Middle frontal gyrus (tissue), 1 donor: Measurements from ENCODE around the gene RAP1GAP2.
"Not testable (repeated sequence)": the region's sequence is repeated elsewhere in the genome, so short reads cannot be mapped to it uniquely, and the experiment has no call there.

Experiments used
- DNase-seq: peaks from one replicate; pipeline ENCODE4 v3.0.0-alpha.2; 2015; ENCODE audit warnings: low spot score; ENCODE audit errors: extremely low spot score

Gene RAP1GAP2

DNA sequence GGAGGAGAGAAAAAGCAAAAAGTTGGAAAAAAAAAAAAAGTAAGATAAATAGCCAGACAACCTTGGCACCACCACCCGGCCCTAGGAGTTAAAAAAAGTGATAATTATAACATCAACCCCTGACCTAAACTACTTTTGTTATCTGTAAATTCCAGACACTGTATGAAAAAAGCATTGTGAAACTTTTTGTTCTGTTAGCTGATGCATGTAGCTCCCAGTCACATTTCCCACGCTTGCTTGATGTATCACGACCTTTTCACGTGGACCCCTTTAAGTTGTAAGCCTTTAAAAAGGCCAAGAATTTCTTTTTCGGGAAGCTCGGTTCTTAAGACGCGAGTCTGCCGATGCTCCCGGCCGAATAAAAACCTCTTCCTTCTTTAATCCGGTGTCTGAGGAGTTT is 10.9 kb upstream of the RAP1GAP2 start:
- DNase-seq = not testable (repeated sequence)

DNA sequence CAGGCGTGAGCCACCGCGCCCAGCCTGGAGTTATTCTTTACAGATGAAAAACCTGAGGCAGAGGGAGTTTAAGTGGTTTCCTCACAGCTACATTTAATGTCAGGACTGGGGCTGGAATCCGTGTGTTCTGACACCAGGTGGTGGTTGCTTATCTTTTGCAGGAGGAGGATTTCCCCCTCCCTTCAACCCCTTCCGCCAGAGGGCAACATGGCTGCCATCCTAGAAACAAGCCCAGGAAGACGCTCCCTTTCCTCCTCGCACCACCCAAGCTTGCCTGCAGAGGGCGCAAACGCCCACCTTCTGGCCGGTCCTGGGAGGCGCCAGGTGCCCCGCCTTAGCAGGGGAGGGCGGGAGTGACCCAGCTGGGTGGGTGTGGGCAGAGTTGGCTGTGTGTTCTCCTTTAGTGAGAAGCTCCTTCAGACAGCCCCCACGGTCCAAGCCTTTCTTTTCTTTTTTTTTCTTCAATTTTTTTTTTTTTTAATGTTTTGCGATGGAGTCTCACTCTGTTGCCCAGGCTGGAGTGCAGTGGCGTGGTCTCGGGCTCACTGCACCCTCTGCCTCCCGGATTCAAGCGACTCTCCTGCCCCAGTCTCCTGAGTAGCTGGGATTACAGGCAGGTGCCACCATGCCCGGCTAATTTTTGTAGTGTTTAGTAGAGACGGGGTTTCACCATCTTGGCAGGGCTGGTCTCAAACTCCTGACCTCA is 9.9 kb upstream of the RAP1GAP2 start:
- peak; percentile 76 for DNase-seq

DNA sequence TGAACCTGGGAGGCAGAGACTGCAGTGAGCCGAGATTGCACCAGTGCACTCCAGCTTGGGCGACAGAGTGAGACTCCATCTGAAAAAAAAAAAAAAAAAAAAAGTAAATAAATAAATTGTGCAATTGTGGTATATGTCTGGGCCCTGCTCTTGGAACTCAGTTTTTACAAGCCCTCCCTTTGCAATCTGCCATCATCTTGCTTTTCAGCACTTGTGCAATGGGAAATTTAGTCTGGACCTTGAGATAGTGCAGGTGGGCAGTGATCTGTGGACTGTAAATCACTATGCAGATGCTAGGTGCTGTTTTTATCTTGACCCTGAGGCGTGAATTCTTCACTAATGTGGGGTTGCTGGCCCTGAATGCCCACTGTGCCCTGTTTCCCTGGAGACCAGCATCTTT is 6.5 kb upstream of the RAP1GAP2 start:
- no peak for DNase-seq

DNA sequence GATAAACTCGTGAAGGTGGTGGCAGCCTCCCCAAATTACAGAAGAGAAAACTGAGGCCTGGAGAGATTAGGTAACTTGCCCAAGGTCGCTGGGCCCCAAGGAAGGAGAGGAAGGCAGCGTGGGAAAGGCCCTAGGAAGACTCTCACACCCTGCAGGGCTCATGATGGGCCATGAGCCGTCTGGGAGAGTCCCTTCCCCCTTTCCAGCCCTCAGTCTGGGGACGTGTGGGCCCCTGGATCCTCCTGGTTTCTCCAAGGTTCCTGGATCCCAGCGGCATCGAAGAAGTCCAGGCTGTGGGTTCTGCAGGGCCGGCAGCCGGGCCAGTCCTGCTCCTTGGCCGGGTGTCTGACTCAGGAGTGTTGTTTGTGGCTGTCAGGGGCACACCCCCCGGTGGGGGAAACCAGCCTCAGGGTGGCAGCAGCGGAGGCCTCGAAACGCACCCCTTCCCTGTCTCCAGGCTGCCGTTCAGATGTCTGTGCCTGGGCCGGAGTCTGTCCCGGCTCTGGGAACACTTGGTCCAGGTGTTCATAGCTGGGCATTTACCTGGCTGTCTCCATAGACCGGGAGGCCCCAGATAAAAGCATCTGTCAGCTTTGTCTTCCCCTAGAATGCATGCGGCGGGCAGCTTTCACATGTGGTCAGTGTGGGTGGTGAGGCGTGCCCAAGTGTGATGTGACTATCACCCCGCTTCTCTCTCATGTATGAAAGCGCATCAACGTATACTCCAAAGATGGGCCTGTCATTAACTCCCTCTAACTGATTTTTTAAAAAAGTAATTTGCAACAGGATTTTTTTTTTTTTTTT is 3.7 kb upstream of the RAP1GAP2 start:
- DNase-seq = no peak

DNA sequence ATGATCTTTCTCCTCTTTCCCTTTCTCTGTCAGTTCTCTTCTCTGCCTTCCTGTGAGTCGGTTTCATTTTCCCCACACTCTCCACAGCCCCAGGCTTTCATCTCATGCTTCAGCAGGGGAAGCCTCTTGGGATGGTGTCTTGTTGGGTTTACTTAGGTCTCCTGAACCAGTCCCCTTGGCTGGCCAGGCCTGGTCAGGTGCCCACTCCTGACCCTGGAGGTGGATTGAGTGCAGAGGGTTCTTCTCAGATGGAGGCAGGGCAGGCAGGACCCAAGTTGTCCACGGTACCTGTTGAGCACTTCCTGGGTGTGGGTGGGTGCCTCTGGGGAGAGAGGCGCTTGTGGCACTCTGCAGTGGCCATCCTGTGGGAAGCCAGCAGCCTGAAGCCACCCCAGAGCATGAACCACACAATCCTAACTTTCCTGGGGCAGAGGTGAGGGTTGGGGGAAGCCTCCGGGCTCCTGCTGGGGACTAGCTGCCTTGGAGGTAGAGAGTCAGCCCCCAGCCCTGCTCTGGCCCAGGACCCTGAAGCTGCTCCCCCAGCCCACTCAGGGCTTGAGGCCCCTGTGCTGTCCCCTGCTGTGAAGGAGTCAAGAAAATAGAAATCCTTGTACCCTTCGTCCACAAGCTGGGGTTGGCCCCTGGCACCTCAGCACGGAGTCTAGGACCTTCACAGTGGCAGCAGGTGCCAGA is 2.0 kb upstream of the RAP1GAP2 start:
- no peak for DNase-seq

DNA sequence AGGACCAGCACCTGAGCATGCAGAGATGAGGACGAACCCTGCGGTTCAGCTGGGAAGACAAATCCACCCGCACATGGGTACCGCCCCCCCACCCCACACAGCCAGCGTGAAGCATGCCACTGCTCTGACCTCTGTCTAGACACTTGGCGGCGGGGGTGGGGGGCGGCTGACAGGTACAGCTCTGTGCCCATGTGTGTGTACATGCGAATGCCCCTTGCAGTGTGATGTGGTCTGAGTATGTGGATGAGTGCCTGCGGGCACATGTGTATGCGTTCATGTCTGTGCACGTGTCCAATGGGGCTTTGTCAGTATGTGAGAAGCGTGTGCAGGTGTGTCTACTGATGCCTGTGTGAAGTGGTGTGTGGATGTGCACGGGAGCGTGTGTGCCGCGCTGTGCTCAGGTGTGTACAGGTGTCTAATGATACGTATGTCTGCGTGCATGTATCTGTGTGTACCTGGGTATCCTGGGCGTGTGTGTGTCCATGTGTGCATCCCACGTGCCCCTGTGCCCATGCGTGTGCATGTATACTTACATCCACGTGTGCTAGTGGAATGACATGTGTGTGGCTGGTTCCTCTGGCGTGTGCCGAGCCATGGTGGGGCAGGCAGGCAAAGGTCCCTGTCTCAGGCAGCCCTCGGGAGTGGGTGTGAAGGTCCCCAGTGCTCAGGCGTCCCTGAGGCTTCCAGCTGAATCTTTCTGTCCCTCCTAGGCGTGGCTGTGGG is 636 bp upstream of the RAP1GAP2 start:
- DNase-seq = no peak

DNA sequence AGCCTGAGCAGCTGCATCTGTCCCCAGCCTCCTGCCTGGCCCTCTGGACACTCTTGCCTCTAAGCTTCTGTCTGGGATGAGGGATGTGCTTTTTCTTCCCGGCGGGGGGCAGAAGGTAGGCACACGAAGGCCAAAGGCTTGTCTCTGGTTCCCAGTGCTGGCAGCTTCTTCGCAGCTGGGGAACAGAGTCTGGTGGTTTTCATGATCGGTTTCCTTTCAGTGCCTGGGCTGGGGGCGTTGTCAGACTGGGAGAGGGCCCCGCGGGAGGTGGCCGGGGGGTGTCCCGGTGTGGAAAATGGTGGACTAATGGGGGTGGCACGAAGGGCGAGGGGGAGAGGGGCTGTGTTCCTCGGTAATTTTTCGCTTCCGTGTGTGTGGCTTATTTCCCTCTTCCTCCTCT is 988 bp downstream of the RAP1GAP2 start:
- DNase-seq = no peak

DNA sequence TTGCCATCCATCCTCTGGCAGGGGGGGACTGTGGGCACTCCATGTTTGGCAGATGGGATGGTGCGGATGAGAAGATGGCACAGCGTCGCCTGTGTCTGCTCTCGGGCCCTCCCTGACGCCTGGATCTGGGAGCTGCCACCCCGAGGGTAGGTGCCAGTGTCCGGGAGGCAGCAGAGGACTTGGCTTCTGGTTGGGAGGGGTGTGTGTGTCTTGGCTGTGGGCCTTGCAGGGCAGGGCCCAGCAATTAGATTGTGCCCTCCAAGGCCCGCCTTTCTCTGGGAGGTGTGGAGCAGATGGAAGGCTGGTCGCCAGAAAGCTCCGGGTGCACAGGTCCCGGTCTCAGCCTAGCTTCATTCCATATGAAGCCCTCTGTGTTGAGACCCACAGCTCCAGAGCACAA is 1.4 kb downstream of the RAP1GAP2 start:
- DNase-seq = no peak

DNA sequence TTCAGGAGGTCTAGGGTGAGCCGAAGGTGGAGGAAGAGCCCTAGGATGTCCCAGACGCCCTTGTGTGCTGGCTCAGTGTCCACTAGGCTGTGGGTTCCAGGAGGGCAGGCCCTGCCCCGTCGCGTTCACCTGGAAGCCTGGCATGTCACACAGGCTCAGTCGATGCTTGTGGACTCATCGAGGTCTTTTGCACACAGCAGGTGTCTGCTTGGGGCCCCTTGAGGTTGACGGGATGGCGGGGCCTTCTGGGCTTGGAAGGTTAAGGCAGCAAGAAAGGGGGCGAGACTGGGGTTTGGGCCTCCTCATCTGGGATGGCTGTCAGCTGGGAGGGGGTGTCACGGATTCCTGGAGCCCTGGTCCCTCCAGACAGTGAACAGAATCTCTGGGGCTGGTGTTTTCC is 1.9 kb downstream of the RAP1GAP2 start:
- DNase-seq = no peak

DNA sequence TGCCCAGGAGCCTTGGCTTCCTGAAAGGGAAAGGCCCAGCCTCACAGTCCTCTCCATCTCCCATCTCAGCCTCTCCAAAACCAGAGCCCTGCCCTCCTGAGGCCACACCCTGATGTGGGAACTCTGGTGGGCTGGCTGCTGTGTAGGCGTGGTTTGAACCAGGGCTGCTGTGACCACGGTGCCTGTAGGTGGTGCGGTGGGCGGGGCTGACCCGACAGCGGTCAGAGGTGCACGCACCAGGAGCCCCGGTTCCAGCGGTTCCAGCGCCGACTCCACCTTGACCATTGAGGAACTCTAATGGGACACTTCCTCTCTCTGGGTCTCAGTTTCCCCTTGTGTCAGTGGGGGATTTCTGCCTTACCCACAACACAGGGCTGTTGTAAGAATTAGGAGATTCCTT is 2.4 kb downstream of the RAP1GAP2 start:
- no peak for DNase-seq

DNA sequence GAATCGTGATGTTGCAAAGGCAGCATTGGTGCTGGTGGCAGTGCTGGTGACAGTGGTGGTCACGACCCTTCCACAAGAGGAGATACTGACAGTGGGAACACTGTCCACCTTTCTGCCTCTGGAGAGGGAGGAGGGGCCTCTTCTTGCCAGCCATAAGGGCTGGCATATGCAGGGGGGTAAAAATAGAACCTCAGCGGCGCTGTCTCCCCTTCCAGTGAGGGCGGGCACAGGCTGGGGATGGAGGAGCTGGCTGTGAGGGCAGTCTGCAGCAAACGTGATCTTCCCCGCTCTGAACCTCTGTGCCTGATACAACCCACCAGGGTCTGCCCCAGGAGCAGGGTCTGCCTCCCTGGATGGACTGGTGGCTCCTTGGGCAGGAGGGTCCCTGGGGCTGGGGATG is 3.4 kb downstream of the RAP1GAP2 start:
- DNase-seq = no peak

DNA sequence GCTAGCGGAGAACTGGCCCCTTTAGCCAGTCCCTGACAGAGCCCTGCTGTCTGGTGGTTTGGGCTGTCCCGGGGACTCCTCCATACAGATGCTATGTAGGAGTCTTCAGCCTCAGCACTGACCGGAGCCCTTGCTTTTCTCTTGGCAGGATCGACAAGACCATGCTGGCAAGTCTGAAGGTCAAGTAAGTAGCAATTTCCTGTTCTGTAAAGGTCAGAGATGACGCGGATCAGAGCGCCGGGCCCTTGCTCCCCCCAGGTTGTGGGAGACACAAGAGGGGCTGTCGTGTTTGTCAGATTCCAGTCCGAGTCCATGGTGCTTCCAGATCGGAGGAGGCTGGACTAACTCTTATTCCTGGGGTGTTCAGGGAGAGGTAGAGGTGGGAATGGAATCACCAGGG is 4.1 kb downstream of the RAP1GAP2 start:
- DNase-seq = no peak

DNA sequence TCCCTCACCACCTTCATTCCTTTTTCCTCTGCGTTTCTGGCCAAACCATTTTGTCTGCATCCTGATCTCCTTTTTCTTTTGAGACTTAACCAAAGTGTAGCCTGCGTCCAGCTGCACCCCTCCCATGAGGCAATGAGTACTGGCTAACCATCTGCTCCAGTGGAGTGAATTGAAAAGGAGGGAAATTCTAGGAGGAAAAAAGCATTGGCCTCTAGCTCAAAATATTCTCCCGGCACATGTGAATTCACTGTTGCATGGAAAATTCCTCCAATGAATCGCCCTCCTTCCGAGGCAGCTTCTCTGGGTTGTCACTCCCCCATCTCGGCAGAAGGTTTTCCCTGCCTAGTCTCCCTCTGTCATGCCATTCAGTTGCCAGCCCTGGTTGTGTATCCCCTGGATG is 5.6 kb downstream of the RAP1GAP2 start:
- peak; percentile 64 for DNase-seq

DNA sequence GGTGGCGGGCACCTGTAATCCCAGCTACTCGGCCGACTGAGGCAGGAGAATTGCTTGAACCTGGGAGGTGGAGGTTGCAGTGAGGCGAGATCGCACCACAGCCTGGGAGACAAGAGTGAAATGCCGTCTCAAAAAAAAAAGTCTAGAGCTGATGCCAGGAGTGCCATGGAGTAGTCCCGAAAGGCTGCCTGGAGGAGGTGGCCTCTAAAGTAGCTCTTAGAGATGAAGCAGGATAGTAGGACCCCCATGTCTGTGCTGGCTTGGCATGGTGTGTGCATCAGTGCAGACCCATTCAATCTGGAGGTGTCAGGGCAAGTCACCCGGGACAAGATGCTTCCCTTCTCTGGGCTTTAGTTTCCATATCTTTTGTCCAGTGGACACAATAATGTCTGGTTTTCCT is 6.3 kb downstream of the RAP1GAP2 start:
- no peak for DNase-seq

DNA sequence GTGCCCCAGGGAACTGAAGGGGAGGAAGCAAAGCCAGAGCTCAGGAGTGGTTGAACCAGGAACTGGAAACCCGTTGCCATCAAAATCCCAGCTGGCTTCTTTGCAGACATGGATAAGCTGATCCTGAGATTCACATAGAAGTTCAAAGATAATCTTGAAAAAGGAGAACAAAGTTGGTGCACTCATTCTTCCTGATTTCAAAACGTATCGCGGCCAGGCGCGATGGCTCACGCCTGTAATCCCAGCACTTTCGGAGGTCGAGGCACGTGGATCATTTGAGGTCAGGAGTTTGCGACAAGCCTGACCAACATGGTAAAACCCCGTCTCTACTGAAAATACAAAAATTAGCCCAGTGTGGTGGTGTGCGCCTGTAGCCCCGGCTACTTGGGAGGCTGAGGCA is 7.1 kb downstream of the RAP1GAP2 start:
- no peak for DNase-seq

DNA sequence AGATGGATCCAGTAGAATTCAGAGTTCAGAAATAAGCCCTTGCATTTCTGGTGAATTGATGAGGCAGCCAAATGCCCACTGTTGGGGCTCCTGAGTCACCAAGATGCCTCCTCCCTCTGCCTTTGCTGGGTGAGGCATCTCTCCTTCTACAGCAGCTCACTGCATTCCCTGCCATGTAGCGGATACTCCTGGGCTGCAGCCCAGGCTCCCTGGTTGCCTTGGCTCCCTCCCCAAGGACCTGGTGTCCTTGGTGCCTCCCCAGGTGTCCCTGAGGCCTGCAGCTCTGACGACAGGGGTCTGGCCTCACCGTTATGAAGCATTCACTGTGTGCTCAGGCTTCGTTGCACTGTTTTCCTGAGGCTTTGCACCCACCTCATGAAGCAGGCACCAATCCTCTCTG is 7.7 kb downstream of the RAP1GAP2 start:
- DNase-seq = no peak

DNA sequence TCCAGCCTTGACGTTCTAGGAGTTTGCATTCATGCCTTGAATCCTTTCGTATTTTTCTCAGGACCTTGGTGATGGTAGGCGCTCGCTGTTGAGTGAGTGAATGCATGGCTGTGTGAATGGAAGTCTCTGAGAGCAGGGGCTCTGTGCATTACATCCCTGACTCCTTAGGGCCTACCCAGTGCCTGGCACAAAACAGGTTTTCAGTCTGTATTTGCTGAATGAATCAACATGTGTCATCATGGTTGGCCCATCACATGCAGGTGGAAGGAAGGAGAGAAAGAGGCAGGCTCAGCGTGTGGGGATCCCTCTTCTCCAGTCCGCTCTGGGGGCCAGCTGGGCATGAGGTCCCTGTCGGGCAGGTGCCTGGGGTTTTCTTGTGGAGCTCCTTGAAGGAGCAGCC is 8.7 kb downstream of the RAP1GAP2 start:
- DNase-seq = no peak

DNA sequence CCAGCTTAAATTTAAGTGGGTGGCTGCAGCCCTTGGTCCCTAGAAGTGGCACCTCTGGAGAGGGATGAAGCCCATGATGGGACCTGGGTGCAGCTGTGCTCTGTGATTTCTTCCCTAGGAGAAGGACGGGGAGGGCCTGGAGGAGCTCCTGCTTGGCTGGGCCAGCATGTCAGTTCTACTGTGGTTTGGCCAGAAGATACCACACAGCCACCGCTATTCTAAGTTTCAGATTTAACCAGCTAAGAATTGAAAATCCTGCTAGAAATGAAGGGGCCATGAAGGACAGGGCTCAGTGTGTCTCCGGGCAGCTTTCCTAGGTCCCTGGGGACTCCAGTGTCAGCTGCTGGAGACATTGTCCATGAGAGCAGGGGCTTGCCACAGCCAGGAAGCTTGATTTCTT is 9.7 kb downstream of the RAP1GAP2 start:
- no peak for DNase-seq

DNA sequence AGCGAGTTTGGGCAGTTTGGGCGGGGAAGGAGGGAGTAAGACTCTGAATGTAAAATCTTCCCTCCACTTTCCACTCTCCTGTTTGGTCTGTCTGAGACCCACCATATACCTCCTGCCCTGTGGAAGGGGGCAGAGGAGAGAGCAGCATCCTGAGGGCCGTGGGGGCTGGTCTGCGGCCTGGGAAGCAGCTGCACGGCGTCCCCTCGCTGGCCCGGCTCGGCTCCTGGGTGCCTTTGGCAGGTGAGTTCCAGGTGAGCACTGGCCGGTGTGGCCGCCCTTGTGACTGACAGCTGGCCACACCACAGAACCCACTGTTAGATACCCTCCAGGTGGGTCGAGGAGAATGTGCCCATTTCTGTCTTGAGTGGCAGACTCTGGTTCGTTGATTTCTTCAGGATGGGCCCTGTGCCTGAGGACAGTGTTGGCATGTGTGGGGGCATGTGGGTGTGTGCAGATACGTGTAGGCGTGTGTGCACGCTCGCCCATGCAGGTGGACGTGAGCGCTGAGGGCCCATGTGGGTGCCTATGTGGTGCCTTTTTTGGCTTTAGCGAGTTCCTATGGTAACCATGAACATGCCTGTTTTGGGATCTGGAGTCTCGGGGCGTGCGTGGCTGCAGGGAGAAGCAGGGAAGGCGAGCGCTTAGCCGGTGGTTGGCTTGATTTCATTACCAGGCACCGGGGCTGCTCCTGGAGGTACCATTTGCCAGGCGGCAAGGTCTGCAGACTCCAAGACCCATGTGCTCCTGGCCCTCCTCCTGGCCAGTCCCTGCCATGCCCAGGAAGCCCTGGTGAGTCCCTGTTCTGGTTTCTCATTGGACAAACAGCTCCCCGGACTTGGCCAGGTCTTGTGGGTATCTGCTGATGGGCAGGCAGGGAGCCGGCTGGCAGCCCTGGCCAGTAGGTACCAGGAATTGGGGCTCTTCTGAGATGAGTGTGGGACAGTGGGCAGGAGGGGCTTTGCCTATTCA is 12.4 kb downstream of the RAP1GAP2 start:
- no peak for DNase-seq

DNA sequence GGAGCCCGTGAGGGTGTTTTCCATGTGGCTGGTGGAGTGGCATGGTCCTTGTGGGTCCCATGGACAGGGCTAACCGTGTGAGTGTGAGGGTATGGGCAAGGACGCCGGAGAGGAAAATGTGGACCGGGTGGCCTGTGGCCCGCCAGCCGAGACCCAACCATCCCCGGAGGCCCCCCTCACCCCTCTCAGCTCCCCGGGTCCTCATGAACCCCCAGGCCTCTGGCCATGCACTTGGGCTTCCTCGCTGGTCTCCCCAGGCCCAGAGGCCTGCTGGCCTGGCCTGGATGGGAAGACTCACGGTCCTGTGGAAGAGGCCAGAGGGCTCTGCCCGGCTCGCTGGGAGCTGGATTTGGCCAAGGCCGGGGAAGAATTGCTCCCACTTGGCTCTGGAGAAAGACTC is 13.1 kb downstream of the RAP1GAP2 start:
- DNase-seq = no peak

DNA sequence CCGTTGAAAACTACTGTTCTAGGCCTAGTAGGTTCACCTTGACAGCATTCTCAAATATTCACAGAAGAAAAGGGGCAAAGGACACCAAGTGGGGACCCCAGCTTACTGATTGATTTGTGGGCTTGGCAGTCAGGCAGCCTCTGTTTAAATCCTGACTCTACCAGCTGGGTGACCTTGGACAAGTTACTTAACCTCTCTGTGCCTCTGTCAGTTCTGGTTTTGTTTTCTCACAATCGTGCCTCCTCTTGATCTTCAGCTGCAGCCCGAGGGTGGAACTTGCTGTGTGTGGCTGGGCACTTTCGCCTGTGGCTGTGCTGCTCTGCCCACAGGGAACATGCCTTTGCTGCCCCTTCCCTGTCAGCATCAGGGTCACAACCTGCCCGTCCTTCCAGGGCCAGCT is 17.8 kb downstream of the RAP1GAP2 start:
- DNase-seq = no peak
